GM18909 (cell line): ENCODE results near the gene ERBB4.
"Not testable (repeated sequence)": the region's sequence is repeated elsewhere in the genome, so short reads cannot be mapped to it uniquely, and the experiment has no call there.

ENCODE experiments used
- ATAC-seq: cut with Tn5 transposase; IDR thresholded peaks from one replicate; pipeline ENCODE4 v1.9.1; 2021; ENCODE audit warnings: mild to moderate bottlenecking; ENCODE audit not compliant: unreplicated experiment, poor library complexity

ERBB4 gene

DNA sequence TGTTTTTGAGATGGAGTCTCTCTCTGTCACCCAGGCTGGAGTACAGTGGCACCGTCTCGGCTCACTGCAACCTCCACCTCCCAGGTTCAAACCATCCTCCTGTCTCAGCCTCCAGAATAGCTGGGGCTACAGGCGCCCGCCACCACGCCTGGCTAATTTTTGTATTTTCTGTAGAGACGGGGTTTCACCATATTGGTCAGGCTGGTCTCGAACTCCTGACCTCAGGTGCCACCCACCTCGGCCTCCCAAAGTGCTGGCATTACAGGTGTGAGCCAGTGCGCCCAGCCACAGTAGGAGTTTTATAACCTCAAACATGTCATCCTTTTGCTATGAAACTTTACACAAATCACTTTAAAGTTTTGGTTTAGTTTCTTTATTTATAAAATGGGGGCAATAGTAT lies 816.7 kb downstream of the ERBB4 start:
- ATAC-seq = not testable (repeated sequence)

DNA sequence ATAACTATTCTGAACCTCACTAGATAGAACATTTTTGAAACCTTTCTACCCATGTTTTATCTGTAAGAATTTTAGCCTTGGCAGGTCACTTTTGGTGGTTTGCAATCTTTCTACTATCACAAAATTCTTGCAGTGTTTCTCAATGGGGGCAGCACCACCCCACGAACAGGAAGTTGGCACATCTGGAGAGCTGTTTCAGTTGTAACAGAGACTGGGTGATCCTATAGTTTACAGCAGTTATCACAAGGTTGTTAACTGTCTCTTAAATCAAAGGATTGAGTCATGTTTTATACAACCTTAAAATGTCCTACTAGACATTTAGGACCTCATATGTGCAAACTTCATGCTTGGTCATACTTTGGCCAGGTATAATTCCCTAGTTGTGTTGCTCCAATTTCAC lies 829.2 kb downstream of the ERBB4 start:
- ATAC-seq = no peak

DNA sequence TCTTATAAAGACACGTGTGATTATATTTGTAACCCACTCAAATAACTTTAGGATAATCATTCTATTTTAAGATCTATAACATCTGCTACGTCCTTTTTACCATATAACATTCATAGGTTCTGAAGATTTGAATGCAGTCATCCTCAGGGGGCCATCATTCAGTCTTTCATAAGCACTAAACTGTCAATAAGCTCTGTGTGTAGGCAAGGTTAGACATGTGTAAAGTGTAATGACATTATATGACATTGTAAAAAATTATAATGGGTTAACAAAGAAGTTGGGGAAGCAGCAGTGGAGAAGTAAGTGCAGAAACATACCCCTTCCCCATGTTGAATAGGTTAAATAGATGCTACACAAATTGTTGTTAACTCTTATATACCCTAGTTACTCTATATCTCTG lies 845.9 kb downstream of the ERBB4 start:
- ATAC-seq = no peak

DNA sequence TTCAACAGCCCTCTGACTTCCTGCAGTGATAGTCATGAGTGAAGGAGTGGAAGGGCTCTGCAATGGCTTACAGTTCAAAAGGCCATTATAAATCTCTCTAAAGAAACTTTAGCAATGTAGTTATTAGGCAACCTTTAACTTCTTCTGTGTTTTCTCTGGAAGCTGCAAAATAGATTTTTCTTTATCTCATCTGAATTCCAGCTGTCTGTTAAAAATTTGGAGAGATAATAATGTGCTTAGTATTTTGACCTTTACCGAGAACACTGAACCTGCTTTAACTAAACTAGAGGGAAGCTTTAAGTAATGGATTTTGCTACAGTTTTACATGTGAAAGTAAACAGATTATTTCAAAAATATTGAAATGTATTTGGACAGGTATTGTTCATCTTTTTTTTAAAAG lies 847.9 kb downstream of the ERBB4 start:
- ATAC-seq = no peak

DNA sequence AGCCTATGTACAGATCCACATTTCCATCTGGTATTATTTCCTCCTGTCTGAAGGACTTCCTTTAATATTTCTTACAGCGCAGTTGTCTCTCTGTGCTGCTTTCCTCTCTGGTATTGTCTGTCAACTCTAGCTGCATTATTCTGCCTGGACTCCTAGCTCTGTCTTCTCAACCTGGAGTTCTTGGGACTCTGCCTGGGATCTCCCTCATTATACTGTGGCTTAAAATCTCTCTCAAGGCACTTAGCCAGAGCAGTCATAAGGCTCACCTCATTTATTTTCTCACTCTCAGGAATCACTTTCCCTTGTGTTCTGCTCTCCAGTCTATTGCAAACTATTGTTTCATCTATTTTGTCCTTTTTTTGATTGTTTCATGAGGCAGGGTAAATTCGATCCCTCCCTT lies 850.4 kb downstream of the ERBB4 start:
- ATAC-seq = no peak

DNA sequence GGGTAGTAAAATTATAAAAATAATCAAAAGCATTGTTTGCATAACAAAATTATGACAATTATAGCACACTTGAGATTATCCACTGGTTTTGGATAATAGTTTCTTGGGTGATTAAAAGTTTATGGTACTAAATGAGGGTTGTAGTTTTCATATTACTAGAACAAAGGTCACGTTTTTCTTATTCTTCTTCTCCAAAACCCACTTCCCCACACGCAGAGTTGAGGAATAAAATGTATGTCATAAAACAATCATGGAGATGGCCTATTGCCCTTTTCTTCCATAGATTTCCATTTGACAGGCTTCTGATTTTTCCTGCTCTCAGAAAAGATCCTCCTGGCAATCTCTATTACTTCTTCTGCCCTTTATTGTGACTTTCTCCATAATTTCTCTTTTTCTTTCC lies 863.9 kb downstream of the ERBB4 start:
- no peak for ATAC-seq

DNA sequence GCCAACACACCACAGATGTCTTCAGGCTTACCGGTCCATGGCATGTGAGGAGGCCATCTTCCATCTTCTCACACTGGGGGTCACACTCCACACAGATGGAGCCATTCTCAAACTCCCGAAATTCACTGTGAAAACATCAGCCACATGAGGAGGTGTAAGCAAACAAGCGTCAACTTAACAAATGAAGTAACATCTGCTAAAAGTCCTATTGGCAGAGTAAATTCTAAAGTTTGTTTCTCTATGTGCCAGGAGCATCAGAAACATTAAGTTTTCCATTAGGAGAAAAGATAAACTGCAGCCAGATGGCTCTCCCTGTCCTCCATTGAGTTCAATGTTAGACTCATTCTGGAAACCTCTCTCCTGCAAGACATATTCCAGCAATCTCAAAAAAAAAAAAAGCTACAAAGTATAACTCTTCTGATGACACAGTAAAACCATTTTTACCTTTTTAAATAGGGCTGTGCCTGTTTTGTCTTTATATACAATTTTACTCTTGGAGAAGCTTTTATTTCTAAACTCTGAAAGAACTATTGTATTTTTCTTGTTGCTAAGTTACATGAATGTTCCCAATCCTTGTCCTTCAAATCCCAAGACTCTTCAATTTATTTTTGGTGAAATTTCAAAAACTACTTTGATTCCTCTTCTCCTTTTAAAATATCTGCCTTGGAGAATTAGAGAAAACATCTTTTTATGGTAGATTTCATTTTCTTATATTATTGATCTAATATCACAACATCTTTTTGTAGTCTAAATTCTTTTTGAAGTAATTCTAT lies 865.3 kb downstream of the ERBB4 start:
- no peak for ATAC-seq

DNA sequence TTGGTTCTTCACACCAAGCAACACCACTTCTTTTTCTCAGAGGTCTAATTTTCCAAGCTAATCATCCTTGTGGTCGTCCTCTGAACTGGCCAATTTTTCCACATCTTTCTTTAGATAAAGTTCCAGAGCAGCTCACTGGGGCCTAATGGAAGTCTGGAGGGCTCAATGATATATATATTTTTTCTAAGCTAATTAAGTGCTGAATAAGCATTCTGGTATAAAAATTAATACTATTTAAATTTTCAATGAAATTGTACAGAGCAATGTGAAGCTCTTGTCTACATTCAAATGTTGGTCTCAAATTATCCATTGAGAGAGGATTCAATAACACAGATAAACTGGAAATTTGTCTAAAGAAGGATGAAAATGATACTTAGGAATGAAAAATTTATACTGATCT lies 866.6 kb downstream of the ERBB4 start:
- ATAC-seq = no peak

DNA sequence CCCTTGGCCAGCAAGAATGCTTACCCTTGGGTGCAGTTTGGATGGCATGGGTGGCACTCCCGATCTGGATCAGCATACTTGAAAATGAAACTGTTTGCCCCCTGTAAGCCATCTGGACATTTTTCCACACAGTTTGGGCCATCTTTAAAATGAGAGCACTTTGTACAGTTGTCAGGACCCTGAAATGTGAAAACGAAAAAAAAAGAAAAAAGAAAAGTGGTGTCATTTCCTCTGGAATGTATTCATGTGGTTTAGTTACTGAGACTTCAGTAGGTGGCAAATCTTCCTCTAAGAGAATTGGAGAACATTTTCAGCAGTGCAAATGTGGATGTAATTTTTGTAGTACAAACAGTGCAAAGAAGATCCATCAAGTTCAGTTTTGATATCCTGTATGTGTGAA lies 873.3 kb downstream of the ERBB4 start:
- no peak for ATAC-seq

DNA sequence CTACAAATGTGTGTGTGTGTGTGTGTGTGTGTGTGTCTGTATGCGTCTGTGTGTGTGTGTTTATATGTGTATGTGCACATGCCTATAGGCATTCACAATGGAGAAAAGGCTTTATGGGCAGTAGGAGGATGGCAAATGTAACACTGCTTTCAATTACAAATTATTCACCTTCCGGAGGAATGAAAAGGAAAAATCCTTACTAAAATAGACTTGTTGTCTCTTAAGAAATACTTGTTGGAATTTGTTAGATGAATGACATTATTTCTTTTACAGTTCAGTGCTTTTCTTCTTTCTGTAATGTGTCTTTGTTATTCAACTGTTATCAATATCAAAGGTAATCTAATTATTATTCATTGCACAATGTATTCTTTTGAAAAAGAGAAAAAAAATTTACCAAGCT lies 874.3 kb downstream of the ERBB4 start:
- no peak for ATAC-seq

DNA sequence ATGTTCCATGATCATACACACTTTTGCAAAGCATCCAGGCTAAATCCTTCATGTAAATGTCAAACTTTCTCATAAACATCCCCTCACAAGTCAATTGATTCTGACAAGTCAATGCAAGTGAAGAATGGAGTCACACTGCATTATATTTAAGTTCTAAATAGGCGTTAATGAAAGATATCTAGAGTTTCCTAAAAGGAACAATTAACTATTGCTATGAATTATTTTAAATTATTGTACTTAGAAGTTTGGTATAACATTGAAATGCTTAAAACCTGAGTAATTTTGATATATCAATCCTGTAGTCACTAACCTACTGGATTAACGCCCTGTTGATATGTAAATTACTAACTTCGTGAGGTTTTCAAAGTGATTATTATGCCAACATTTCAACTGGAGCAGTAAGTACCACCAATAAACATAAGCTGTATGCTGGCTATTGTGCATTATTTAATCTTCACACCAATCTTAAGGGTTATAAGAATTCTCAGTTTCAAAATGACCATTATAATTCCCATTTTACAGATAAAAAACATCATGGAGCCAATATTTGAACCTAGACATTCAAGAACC lies 884.3 kb downstream of the ERBB4 start:
- no peak for ATAC-seq

DNA sequence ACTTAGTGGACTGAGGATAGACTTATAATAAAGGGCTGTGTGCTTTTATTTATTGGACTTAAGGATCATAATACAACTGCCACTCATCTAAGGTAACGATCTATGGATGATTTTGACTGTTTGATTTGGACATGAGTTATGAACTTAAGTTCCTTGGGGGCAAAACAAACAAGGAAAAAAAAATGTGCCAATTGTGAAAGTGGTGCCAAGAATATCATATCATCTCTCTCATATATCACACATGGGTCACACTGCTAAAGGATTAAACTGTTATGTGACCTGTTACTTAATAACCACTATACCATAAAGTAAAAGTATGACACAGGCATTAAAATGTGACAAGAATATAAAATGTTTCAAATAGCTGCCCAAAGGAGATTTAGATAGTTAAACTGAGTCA lies 886.3 kb downstream of the ERBB4 start:
- ATAC-seq = no peak

DNA sequence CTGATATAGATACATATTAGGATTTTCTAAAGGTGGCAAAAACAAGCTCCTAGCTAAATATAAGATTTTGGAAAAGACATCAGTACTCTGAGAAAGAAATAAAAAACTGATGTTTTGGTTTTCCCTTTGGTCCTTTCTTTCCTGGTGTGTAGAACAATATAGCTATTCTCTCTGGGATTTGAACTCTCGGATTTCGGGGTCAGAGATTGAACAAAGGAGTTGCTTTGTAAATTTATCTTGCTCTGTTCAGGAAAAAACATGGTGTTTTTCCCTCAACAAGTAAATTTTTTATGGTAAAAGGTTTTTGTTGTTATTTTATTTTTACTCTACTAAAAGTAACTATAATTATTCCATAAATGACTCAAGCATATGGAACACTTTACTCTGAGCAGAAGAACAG lies 889.3 kb downstream of the ERBB4 start:
- no peak for ATAC-seq

DNA sequence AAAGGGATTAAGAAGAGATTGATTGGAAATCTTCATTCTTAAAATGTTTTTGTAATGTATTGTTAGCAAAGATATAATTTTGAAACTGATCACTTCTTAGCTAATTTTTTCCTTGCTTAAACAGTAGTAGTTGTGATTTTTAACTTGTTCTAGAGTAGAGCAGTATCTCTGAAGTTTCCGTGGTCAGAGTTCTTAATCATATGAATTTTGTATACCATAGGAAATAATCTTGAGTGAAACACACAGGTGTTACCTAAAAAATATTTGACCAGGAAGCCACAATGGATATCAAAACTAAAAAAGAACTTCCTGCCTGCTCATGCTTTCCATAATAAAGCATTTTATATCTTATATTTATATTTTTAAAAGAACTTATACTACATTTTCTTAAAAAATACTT lies 907.1 kb downstream of the ERBB4 start:
- no peak for ATAC-seq

DNA sequence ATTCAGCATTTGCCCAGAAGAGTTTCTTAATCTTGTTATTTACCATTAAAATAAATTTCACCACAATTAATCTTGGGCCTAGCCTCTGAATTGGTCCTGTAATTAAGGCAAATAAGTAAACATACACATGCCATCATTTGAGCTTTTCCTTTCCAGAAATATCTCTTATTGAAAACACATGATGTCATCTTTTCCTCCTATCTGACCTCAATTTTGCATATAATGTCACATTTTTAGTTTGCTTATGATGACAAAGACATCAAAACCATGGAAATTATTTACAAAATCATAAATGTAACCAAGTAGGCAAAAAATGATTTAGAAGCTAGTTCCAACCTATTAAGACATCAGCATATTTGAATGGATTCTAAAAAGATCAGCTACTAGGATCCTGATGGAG lies 915.5 kb downstream of the ERBB4 start:
- no peak for ATAC-seq

DNA sequence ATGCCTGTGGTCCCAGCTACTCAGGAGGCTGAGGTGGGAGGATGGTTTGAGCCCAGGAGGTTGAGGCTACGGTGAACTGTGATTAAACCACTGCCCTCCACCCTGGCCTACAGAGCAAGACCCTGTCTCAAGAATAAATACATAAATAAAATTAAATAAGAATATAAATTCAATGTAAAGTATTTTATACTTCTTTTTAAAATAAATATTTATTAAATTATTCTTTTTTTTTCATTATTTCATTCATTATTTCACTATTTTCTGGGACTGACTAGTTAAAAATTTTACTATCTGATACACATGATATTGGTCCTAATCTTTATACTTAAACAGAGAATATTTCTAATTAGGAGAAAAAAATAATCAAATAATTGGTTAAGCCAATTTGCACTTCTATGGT lies 917.6 kb downstream of the ERBB4 start:
- ATAC-seq = no peak

DNA sequence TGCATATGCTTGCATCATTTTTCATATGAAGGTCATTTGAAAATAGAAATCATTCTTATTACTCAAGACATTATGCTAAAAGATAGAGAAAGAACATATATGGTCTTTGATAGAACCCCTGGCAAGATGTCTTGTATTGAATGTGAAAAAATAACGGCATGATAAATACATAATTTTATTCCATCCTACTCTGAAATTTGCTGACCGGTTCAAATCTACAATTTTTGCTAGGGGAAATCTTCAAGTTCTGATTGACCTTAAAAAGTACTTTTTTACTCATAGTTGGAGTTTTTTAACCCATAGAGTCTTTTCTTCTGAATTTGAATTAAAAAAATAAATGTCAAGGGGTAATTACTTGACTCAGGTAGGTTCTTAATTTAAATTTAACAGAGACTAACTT lies 920.8 kb downstream of the ERBB4 start:
- no peak for ATAC-seq

DNA sequence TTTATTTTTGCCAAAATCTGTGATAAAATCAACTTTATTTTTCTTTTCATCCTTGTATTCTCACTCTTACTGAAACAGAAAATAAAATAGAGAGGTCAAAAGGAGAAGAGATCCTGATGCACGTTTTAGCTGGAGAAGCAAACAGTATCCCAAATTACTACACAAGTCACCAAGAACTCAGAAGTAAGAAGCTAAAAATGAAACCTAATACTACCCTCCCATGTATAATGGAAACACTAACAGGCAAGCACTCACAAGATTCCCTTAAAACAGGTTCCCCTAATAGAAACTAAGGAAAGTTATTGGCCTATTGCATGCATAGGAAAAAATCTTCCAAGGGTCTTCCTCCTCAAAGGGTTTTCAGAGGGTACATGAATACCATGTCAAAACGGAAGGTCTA lies 927.0 kb downstream of the ERBB4 start:
- ATAC-seq = no peak

DNA sequence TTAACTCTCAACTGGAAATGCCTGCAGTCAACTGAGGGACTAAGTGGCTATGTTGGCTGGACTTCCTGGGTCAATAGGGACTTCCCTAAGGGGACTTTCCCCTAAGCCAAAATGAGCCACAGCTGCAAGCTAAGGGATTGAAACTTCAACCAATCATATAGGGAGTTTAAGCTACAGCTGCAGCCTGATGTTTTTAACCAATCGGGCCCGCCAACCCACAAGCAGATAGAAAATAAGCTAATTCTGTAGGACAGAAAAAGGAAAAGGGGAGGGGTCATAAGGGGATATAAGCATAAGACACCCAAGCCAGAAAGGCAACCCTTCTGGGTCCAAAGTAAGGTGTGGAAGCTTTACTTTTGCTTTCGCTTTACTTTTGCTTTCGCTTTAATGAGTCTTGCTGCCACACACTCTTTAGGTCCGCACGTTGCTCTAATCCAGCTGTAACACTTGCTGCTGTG lies 927.5 kb downstream of the ERBB4 start:
- ATAC-seq = no peak

DNA sequence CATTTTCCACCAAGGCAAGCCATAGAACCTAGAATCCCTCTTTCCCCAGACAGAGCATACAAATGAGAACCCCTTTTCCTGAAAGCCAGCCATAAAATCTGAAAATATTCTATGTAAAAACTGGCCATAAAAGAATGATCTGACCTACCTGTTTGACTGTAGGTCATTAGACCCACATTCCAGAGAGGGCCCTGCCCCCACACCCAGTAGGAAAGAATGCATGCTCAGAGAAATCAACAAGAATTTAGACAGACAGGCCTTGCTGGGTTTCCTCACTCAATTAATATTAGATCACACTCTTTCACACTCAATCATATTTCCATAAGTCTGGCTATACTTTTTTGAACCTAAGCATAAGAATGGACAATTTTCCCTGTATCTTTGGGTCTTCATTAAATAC lies 929.5 kb downstream of the ERBB4 start:
- no peak for ATAC-seq

DNA sequence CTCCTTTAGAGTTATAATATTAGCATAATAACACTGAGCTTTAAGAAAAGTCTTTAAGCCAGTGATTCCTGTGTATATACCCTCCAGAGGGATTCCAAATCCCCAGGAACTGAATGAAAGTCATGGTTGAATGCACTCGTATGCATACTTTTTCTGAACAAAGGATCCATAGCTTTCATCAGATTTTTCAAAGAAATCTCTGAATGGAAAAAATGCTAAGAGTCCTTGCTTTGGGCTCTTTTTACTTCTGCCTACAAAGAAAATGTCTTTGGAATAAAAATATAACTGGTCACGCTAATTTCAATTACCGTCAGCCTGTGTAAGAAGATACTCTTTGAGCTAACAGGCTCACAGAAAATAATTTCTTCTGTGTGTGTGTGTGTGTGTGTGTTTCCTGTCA lies 939.5 kb downstream of the ERBB4 start:
- no peak for ATAC-seq

DNA sequence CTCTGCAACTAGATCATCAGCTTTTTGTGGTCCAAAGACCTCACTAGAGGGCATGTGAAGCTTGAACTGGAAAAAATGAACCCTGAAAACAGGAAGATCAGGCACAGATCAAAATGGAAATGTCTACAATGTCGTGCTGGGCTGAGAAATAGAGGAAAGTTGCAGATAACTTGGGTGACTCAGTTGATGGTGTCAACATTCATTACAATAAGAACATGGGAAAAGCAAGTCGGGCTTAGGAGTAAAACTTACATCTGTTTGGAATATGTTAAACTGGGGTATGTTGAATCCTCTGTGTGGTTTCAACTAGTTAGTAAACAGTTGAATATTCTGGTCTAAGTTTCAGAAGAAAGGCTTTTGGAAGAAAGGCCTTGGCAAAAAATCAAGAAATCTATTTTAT lies 940.4 kb downstream of the ERBB4 start:
- ATAC-seq = no peak
